ENCODE measurements around the gene C10orf67.

The C10orf67 gene

DNA sequence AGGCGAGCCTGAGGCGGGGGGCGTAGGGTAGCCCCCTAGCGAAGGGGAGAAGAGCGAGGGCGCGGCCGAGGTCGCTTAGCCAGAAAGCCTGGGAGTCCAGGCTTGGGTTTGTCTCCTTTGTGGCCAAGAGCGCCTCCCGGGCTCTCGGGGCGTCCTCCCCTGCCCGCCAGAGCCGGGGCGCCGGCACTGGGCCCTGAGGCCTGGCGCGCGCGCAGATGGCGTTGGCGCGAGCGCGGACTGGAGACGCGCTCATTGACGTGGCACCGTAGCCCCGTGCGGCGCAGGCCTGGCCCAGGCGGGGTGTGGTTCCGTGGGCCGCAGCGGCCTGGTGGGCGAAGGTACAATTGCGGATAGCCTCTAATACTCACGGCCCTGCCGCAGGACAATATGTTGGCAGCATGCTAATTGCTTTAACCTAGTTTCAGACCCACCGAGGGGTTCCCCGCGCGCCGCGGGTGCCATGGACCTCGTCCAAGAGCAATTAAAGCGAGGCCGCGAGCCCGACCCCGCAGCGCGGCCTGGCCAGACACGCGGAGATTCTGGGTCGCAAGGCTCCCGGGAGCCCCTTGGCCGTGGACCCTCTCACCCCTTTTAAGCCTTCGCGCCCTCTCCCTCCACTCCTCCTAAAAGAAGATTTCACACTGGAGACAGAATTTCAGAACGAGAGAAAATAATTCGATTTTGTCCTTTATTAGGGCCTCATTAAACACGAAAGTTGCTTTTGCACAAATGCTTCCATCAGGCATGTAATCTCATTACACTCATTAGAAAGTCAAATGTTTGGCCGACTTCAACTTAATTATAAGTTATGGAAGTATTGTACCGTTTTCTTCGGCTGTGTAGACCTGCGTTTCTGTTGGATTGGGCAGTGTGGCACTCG lies 149.4 kb downstream of the C10orf67 start:
- DNase-seq, result no peak

- DNase-seq, result no peak
These were observed 150.1 kb downstream of the C10orf67 start for GRCh38 chr10:23194471-23194965.

- no peak for DNase-seq
These were observed 151.0 kb downstream of the C10orf67 start for GRCh38 chr10:23193435-23194074.

GRCh38 chr10:23192712-23193434 lies 151.7 kb downstream of the C10orf67 start:
- no peak for DNase-seq

DNA sequence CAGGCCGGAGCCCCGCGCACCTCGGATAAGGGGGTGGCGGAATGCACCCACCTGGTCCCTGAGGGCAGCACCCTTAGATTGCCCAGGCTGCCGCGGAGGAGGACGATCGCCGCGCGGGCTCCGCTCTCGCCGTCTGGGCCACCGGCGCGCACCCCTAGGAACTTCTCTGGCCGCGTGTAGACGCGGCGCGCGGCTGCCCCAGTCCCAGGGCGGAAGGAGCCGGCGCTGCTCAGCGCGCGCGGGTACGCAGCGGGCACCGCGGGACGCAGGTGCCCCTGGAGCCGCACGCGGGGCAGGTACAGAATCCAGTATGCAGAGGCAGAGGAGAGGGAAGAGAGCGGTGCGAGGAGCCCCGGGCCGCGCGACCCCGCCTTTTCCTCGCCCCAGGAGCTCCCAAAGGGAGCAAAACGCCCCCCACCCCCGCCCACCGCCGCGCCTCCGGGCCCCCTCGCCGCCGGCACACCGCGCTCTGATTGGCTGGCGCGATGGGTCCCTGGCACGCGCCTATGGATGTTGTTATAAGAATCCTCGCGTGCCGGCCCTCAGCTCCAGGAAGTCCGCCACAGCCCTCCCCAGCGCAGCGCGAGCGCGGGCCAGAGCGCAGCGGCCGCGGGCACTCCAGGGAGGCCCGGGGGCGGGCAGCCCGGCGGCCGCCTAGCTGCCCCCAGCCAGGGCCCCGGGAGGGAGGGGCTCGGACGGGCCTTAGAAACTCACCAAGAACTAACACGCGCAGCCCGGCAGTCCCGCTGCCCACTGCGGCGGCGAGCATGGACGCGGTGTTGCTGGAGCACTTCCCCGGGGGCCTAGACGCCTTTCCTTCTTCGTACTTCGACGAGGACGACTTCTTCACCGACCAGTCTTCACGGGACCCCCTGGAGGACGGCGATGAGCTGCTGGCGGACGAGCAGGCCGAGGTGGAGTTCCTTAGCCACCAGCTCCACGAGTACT lies 152.6 kb downstream of the C10orf67 start, which contains the start of gene PTF1A:
TSS of gene PTF1A (plus strand) at position 549 of the 948 bp plus-strand sequence. CDS start at position 768, 219 bp downstream.
- no peak for DNase-seq

DNA sequence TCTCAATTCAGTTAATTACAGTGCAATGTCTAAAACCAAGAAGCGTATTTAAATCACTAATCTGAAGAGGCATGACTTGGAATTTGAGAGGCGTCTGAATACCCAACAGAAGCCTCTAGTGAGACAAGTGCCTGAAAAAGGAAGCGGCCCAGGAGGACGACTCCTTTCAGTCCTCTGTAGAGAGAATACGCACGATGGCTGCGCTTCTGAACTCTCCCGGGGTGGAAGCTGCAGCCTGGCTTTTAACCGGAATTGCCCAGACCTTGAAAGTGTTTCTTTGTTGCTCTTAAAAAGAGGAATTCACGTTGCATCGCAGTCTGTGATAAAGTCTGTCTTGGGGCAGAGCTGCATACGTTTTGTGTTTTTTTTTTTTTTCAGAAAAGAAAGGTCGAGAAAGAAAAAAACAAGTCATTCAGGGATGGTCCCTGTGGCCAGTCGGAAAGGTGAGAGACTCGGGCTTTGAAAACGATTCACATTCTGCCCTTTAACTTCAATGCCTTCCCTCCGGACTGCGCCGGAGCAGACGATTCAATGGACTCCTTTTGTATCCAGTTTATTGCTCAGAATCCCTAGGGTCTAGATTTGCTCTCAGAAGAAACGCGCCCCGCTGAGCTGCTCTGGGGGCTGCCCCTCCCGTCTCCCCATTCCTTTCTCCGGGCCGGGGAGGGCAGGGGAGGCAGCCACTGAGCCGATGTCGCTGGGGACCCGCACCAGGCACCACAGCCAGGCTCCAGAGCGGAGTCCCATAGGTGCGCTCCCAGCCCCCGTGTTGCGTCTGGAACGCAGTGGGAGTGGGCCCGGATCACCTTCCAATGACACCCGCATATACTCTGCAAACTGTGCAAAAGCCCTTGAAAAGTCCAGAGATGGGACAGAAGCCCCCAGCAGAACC lies 153.5 kb downstream of the C10orf67 start:
- no peak for DNase-seq

GRCh38 chr10:23189024-23189423 lies 155.6 kb downstream of the C10orf67 start:
- DNase-seq, result no peak

DNA sequence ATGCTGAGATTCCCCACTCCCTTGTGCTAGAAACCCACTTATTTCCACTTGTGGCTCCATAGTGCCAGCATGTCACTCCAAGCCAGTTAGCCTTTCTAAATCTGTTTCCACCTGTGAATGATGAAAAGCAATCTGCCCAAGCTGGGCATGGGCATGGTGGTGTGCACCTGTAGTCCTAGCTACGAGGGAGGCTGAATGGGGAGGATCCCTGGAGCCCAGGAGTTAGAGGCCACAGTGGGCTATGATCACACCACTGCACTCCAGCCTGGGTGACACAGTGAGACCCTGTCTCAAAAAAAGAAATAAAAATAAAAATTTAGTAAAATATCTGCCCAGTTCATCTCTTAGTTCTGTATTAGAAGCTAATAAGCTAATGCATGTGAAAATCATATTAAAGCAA lies 157.4 kb downstream of the C10orf67 start:
- no peak for DNase-seq

- DNase-seq, result no peak
These were observed 157.9 kb downstream of the C10orf67 start for GRCh38 chr10:23186697-23187096.

DNA sequence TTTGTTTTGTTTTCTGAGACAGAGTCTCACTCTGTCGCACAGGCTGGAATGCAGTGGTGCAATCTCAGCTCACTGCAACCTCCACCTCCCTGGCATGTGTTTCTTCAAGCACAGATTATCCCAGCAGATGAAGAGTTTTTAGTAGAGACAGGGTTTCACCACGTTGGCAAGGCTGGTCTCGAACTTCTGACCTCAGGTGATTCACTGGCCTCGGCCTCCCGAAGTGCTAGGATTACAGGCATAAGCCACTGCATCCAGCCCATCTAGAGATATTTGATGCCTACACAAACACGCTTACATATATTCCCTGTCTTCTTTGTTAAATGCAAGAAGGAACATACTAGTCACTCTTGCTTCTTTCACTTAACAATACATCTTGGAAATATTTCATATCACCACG lies 158.4 kb downstream of the C10orf67 start:
- DNase-seq, result no peak

GRCh38 chr10:23174977-23175512 lies 169.6 kb downstream of the C10orf67 start:
- DNase-seq, result no peak

GRCh38 chr10:23174074-23174976 lies 170.3 kb downstream of the C10orf67 start:
- no peak for DNase-seq

GRCh38 chr10:23173214-23174073 lies 171.2 kb downstream of the C10orf67 start:
- DNase-seq, result no peak

- DNase-seq, result no peak
These were observed 172.0 kb downstream of the C10orf67 start for GRCh38 chr10:23172429-23173213.

DNA sequence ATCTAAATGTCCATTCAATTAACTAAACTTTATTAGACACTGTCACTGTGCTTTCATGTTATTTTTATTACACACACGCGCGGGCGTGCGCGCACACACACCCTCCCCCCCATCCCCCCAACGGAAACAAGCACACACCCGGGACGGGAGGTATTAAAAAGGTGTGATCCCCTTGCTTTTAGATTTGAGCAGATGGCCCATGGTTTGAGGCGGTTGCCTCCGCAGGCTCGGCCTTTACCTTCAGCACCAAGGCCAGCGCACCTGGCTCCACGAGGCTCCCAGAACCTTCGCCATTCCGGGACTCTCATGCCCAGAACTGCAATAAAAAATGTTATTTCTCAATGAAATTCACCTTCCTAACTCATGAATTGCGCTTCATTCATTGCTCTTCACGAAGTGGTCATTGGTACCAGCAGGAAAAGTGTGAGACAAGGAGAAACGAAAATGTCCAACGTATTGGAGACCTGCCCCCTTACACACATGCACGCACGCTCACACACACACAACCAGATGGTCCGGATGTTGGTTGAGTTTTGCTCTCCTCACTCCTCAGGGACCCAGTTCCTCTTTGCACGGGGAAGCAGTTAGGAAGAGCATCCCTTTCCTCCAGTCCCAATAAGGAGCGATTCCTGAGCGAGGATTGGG lies 173.2 kb downstream of the C10orf67 start:
- no peak for DNase-seq

DNA sequence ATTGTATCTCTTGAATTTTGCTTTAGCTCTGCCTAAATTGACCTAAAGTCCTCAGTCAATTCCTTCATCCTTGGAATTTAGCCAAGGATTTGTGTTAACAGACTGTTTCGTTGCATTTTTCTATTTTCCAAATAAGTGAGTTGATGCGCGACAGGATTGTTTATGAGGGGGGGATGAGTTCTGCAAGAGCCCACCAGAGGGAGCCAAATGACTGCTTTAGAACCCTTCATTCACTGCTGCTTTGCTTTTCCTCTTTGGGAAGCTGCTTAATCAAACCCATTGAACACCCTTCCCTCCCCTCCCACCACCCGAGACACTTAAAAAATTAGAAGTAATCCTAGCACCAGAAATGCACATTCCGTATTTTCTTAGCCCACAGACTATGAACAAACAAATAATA lies 186.2 kb downstream of the C10orf67 start:
- DNase-seq, result no peak

- no peak for DNase-seq
These were observed 186.8 kb downstream of the C10orf67 start for GRCh38 chr10:23157691-23158369.
